Spleen (tissue), 11 donors: ENCODE measurements around the gene MYPN. TPM values are rescaled to one million over a fixed set of nuclear protein-coding genes. Genes with fewer than 3 reads are reported as not detected.
A peak's percentile ranks its signal among the peaks of the same experiment; 100 is the strongest.

ENCODE experiments used
- DNase-seq: peaks from one replicate; pipeline ENCODE4 v3.0.0-alpha.2; 2020
- H3K27ac ChIP-seq, 8 donors: fragments of 200-600 bp; sonication (generic) in 7 of 8; 1 replicate in 4 of 8; 2 replicates in 4 of 8; pipeline versions ENCODE4 v1.5.0 to v1.8.0; 2016 to 2021; ENCODE audit warnings: inconsistent platforms in 4 of 8, mild to moderate bottlenecking in 4 of 8, moderate library complexity in 1 of 8
- H3K27me3 ChIP-seq, 7 donors: fragments of 200-600 bp; sonication (generic) in 6 of 7; replicated peaks in 1 of 7; 1 replicate in 4 of 7; 2 replicates in 3 of 7; pipeline versions ENCODE4 v1.5.0 to v1.8.0; 2016 to 2021; ENCODE audit warnings: inconsistent platforms in 3 of 7, mild to moderate bottlenecking in 1 of 7
- H3K36me3 ChIP-seq, 6 donors: fragments of 200-600 bp; sonication (generic) in 5 of 6; 1 replicate in 4 of 6; 2 replicates in 2 of 6; pipeline versions ENCODE4 v1.5.0 to v1.8.0; 2016 to 2021; ENCODE audit warnings: inconsistent platforms in 2 of 6
- H3K4me1 ChIP-seq, 6 donors: fragments of 200-600 bp; sonication (generic) in 5 of 6; 1 replicate in 3 of 6; 2 replicates in 3 of 6; pipeline versions ENCODE4 v1.5.0 to v1.8.0; 2016 to 2021; ENCODE audit warnings: inconsistent platforms in 3 of 6
- H3K4me3 ChIP-seq, 8 donors: fragments of 200-600 bp; sonication (generic) in 7 of 8; 1 replicate in 4 of 8; 2 replicates in 4 of 8; pipeline versions ENCODE4 v1.5.0 to v1.8.0; 2016 to 2021; ENCODE audit warnings: inconsistent platforms in 4 of 8, mild to moderate bottlenecking in 4 of 8, moderate library complexity in 2 of 8
- H3K9me3 ChIP-seq, 8 donors: fragments of 200-600 bp; sonication (generic) in 7 of 8; 1 replicate in 4 of 8; 2 replicates in 4 of 8; pipeline versions ENCODE4 v1.5.0 to v1.8.0; 2016 to 2021; ENCODE audit warnings: inconsistent platforms in 4 of 8
- CTCF ChIP-seq, 11 experiments: fragments of 200-600 bp in 7 of 11; fragments of 450-650 bp in 4 of 11; sonication (generic) in 4 of 11; IDR thresholded peaks in 8 of 11; conservative IDR thresholded peaks in 3 of 11; 1 replicate in 7 of 11; 2 replicates in 4 of 11; pipeline versions ENCODE4 v1.4.0 to v1.8.0; 2016 to 2021; ENCODE audit warnings: antibody characterized with exemption in 11 of 11, inconsistent platforms in 4 of 11, mild to moderate bottlenecking in 1 of 11
- POLR2A ChIP-seq, 3 donors: fragments of 450-650 bp; IDR thresholded peaks; one replicate each; pipeline ENCODE4 v1.5.1; 2017; ENCODE audit warnings: antibody characterized with exemption in 3 of 3, mild to moderate bottlenecking in 1 of 3
- POLR2AphosphoS5 ChIP-seq, 3 donors: sonication (generic); formaldehyde crosslinking; IDR thresholded peaks; one replicate each; pipeline ENCODE4 v1.5.1; 2017; ENCODE audit warnings: antibody characterized with exemption in 3 of 3
- WGBS, 5 donors: extraction: QIAGEN DNeasy Blood & Tissue Kit in 3 of 5; methylation state at CpG; one replicate each; pipeline versions ENCODE4 v1.1.5 to v1.1.7; 2013 to 2018; 5-methylcytosine and 5-hydroxymethylcytosine counted together
- intact Hi-C: fragments of 100-400 bp; cut with DNase I; formaldehyde crosslinking; loops from one replicate; pipeline ENCODE4 v1.15.0; 2023; ENCODE audit warnings: low total_unique reads
- polyA plus RNA-seq, 3 donors: library from polyadenylated mRNA; stranded (reverse); fragments of 200-250 nt; gene quantifications; one replicate each; pipeline ENCODE4 v1.2.1, GENCODE V29; 2013
- total RNA-seq, 7 donors: library from RNA; depleted of rRNA in 3 of 7; stranded (reverse); fragments of >200 nt in 3 of 7; fragmentation: NEBNext Ultra II Directional in 4 of 7; extraction: Animal tissue kit (Norgen Biotek cat#: 25700) in 4 of 7; gene quantifications; one replicate each; pipeline versions ENCODE4 v1.1.0 to v1.2.1, GENCODE V29; 2016 to 2021
- donor health status: healthy with polysubstance abuse.
- donor health status: DM: no; HTN: no; CAD: no; lungs with moderate emphysema.
- donor health status: DM: no; HTN: no; CAD: no.
- donor health status: Bipolar disorder and iron deficiency.
- donor health status: healthy.
- donor health status: DM: no; HTN: no; CAD: no.
- donor health status: DM: yes; HTN: yes; CAD: no.

The MYPN gene
- total and polyA plus RNA-seq, 10 donors = 0.03 to 0.94 (median 0.06) TPM; not detected in 5

GRCh38 chr10:68231817-68232251 lies 122.5 kb downstream of the MYPN start, which contains the start of gene ATOH7:
Gene ATOH7 (minus strand): TSS chr10:68232113. CDS start chr10:68231677, 436 bp downstream.
- peaks cover 0 to 16% (median 12%) of the 10 kb centered on the region in 6 donors for H3K4me1 ChIP-seq
- H3K27me3 ChIP-seq = peaks cover 0 to 39% (median 10%) of the 10 kb centered on the region in 7 donors
- H3K27ac ChIP-seq = peak within 1 kb of the TSS in 6 of 8 donors; percentile 21 to 65 (median 56)
- WGBS, 5 donors = 59 to 71% (median 64%) methylated on average over 13 of the region's 13 CpGs
- peak within 1 kb of the TSS; percentile 44 to 80 (median 54) for H3K4me3 ChIP-seq
- H3K9me3 ChIP-seq = no peaks in the 10 kb centered on the region
- H3K36me3 ChIP-seq = no peaks in the 10 kb centered on the region
- DNase-seq = no peak
- TF ChIP-seq POLR2AphosphoS5 (IDR thresholded peaks at IDR 0.05) = no peak
- no peak for TF ChIP-seq CTCF (IDR thresholded peaks at IDR 0.05 in 8 of 11, conservative IDR thresholded peaks at IDR 0.05 in 3 of 11)
- TF ChIP-seq POLR2A (IDR thresholded peaks at IDR 0.05) = no peak
- intact Hi-C loops = no loop called here

- no peak for DNase-seq
- H3K4me3 ChIP-seq = no peak overlapping the region
- intact Hi-C loops = no loop called here
- peaks cover 0 to 39% (median 10%) of the 10 kb centered on the region in 7 donors for H3K27me3 ChIP-seq
- no peak for TF ChIP-seq POLR2AphosphoS5 (IDR thresholded peaks at IDR 0.05)
- TF ChIP-seq CTCF (IDR thresholded peaks at IDR 0.05 in 8 of 11, conservative IDR thresholded peaks at IDR 0.05 in 3 of 11) = no peak
- TF ChIP-seq POLR2A (IDR thresholded peaks at IDR 0.05) = no peak
- H3K9me3 ChIP-seq = no peaks in the 10 kb centered on the region
- peaks cover 0 to 16% (median 12%) of the 10 kb centered on the region in 6 donors for H3K4me1 ChIP-seq
- no peaks in the 10 kb centered on the region for H3K36me3 ChIP-seq
- WGBS, 5 donors = 87 to 95% (median 89%) methylated on average over 3 of the region's 3 CpGs
- H3K27ac ChIP-seq = no peak overlapping the region
Measured at GRCh38 chr10:68233046-68233445, 123.8 kb downstream of the MYPN start.

GRCh38 chr10:68235111-68235510 lies 125.8 kb downstream of the MYPN start:
- no peak for TF ChIP-seq CTCF (IDR thresholded peaks at IDR 0.05 in 8 of 11, conservative IDR thresholded peaks at IDR 0.05 in 3 of 11)
- no peak for TF ChIP-seq POLR2A (IDR thresholded peaks at IDR 0.05)
- TF ChIP-seq POLR2AphosphoS5 (IDR thresholded peaks at IDR 0.05) = no peak
- Histone ChIP-seq H3K27me3 (peaks cover 0 to 23% (median 8%) of the 10 kb centered on the region in 7 donors), H3K27ac (no peak overlapping the region), H3K9me3 (no peaks in the 10 kb centered on the region), H3K4me3 (no peak overlapping the region), H3K36me3 (no peaks in the 10 kb centered on the region), H3K4me1 (peaks cover 0 to 16% (median 12%) of the 10 kb centered on the region in 6 donors)
- intact Hi-C loops = no loop called here
- WGBS, 5 donors = 83 to 95% (median 93%) methylated on average over 2 of the region's 2 CpGs
- DNase-seq = no peak

DNA sequence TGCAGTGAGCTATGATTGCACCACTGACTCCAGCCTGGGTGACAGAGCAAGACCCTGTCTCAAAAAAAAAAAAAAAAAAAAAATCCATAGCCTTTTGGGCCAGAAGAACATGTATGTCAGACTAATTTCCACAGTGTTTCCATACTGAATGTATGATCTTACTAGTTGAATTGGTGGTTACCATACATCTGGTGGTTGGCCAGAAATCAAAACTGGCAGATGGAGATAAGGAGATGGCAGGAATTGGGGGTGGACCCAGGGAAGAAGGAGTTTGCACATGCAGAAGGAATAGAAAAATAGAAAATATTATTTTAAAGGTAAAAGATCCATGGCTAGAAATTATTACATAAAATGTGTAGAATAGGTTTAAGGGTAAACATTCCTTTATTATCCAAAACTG lies 126.3 kb downstream of the MYPN start:
- Histone ChIP-seq H3K4me3 (no peak overlapping the region), H3K36me3 (no peaks in the 10 kb centered on the region), H3K27me3 (peaks cover 0 to 18% (median 7%) of the 10 kb centered on the region in 7 donors), H3K9me3 (no peaks in the 10 kb centered on the region), H3K4me1 (peaks cover 0 to 15% (median 12%) of the 10 kb centered on the region in 6 donors), H3K27ac (no peak overlapping the region)
- TF ChIP-seq POLR2AphosphoS5 (IDR thresholded peaks at IDR 0.05) (no peak), POLR2A (IDR thresholded peaks at IDR 0.05) (no peak), CTCF (IDR thresholded peaks at IDR 0.05 in 8 of 11, conservative IDR thresholded peaks at IDR 0.05 in 3 of 11) (no peak)
- DNase-seq = no peak
- intact Hi-C loops = no loop called here
